Measurements from ENCODE around the gene ZDHHC14. TPM values are rescaled to one million over a fixed set of nuclear protein-coding genes. Genes with fewer than 3 reads are reported as not detected.
A peak's percentile ranks its signal among the peaks of the same experiment; 100 is the strongest.
"Not testable (repeated sequence)": the region's sequence is repeated elsewhere in the genome, so short reads cannot be mapped to it uniquely, and the experiment has no call there.

The ZDHHC14 gene
- total RNA-seq, 2 donors from 2014 or later, result 10.2 to 10.6 TPM

GRCh38 chr6:157689875-157690274 lies 308.9 kb downstream of the ZDHHC14 start:
- H3K27me3 ChIP-seq, result no peaks in the 10 kb centered on the region
- intact Hi-C loops (cut with DNase I), result no loop called here
- ATAC-seq (no peak), DNase-seq (no peak)
- H3K36me3 ChIP-seq (replicated peaks in 1 of 2; ENCODE audit: insufficient read depth in 1 of 2, low read depth in 2 of 2), result no peaks in the 10 kb centered on the region
- no peak for TF ChIP-seq POLR2A (IDR thresholded peaks at IDR 0.05)
- TF ChIP-seq, protein P1, sequence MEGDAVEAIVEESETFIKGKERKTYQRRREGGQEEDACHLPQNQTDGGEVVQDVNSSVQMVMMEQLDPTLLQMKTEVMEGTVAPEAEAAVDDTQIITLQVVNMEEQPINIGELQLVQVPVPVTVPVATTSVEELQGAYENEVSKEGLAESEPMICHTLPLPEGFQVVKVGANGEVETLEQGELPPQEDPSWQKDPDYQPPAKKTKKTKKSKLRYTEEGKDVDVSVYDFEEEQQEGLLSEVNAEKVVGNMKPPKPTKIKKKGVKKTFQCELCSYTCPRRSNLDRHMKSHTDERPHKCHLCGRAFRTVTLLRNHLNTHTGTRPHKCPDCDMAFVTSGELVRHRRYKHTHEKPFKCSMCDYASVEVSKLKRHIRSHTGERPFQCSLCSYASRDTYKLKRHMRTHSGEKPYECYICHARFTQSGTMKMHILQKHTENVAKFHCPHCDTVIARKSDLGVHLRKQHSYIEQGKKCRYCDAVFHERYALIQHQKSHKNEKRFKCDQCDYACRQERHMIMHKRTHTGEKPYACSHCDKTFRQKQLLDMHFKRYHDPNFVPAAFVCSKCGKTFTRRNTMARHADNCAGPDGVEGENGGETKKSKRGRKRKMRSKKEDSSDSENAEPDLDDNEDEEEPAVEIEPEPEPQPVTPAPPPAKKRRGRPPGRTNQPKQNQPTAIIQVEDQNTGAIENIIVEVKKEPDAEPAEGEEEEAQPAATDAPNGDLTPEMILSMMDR (IDR thresholded peaks at IDR 0.05), result no peak
- no peak overlapping the region for H3K4me3 ChIP-seq
- H3K4me1 ChIP-seq, result no peaks in the 10 kb centered on the region
- 70 to 75% methylated on average over 7 of the region's 7 CpGs for WGBS, 2 donors
- no peaks in the 10 kb centered on the region for H3K9me3 ChIP-seq
- no peak overlapping the region for H3K27ac ChIP-seq

DNA sequence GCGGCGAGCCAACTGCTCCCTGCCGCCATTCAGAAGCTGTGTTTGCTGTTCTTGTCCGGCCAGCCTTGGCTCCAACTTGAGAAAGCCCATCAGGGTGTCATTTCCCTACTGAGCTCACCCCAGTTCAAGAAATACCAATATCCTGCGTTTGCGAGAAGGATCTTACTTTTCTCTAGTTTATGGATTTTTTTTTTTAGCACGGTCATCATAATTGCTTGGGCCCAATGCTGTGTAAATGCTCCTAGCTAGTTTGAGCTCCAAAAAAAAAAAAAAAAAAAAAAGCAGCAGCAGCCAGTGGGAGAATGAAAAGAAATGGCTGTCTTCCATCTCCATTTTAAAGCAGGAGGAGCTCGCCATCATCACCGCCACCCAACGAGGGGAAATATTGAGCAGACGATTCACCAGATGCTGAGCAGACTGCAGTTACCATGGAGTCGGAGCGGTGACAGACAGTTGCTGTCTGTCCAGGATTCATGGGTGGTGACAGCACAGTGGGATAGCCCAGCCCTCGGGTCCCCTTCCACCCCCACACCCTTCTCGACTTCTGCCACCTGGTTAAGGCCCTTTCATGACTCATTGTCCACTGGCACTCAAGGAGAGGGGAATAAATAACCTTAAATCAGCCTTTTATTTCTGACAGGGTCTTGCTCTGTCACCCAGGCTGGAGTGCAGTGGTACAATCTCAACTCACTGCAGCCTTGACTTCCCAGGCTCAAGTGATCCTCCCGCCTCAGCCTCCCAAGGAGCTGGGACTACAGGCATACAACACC lies 309.6 kb downstream of the ZDHHC14 start:
- ATAC-seq (no peak), DNase-seq (no peak)
- no peaks in the 10 kb centered on the region for H3K9me3 ChIP-seq
- no peak overlapping the region for H3K4me3 ChIP-seq
- WGBS, 2 donors, result 88% methylated on average over 15 to 16 of the region's 16 CpGs
- H3K36me3 ChIP-seq (replicated peaks in 1 of 2; ENCODE audit: insufficient read depth in 1 of 2, low read depth in 2 of 2), result no peaks in the 10 kb centered on the region
- no peaks in the 10 kb centered on the region for H3K4me1 ChIP-seq
- TF ChIP-seq, protein P1 (IDR thresholded peaks at IDR 0.05), result no peak
- TF ChIP-seq POLR2A (IDR thresholded peaks at IDR 0.05), result no peak
- H3K27me3 ChIP-seq, result no peaks in the 10 kb centered on the region
- intact Hi-C loops (cut with DNase I), result no loop called here
- no peak overlapping the region for H3K27ac ChIP-seq

GRCh38 chr6:157691621-157692020 lies 310.6 kb downstream of the ZDHHC14 start:
- H3K27ac ChIP-seq; H3K36me3 ChIP-seq (replicated peaks in 1 of 2; ENCODE audit: insufficient read depth in 1 of 2, low read depth in 2 of 2); ATAC-seq; intact Hi-C loops (cut with DNase I); H3K4me1 ChIP-seq; H3K27me3 ChIP-seq; H3K4me3 ChIP-seq; H3K9me3 ChIP-seq: not testable (repeated sequence)
- peak in 1 of 4 donors; percentile 22 for DNase-seq
- 53 to 60% methylated on average over 10 of the region's 10 CpGs for WGBS, 2 donors

GRCh38 chr6:157693867-157694266 lies 312.9 kb downstream of the ZDHHC14 start:
- no peaks in the 10 kb centered on the region for H3K4me1 ChIP-seq
- H3K9me3 ChIP-seq, result peaks cover 0 to 3% (median 0%) of the 10 kb centered on the region in 3 donors
- ATAC-seq (peak; percentile 18), DNase-seq (no peak)
- no peak overlapping the region for H3K27ac ChIP-seq
- 70 to 77% methylated on average over 6 to 7 of the region's 7 CpGs for WGBS, 2 donors
- intact Hi-C loops (cut with DNase I), result no loop called here
- no peak overlapping the region for H3K4me3 ChIP-seq
- H3K27me3 ChIP-seq, result no peaks in the 10 kb centered on the region
- no peaks in the 10 kb centered on the region for H3K36me3 ChIP-seq (replicated peaks in 1 of 2; ENCODE audit: insufficient read depth in 1 of 2, low read depth in 2 of 2)
- TF ChIP-seq, protein P1 (IDR thresholded peaks at IDR 0.05), result no peak
- TF ChIP-seq POLR2A (IDR thresholded peaks at IDR 0.05), result no peak

- DNase-seq, result no peak
- H3K27me3 ChIP-seq, result no peaks in the 10 kb centered on the region
- ATAC-seq, result no peak
- no peaks in the 10 kb centered on the region for H3K36me3 ChIP-seq (replicated peaks in 1 of 2; ENCODE audit: insufficient read depth in 1 of 2, low read depth in 2 of 2)
- peaks cover 0 to 3% (median 0%) of the 10 kb centered on the region in 3 donors for H3K9me3 ChIP-seq
- WGBS, 2 donors, result 80 to 82% methylated on average over 8 to 17 of the region's 17 CpGs
- H3K27ac ChIP-seq, result no peak overlapping the region
- H3K4me3 ChIP-seq, result no peak overlapping the region
- intact Hi-C loops (cut with DNase I), result no loop called here
- no peaks in the 10 kb centered on the region for H3K4me1 ChIP-seq
- TF ChIP-seq, protein P1 (IDR thresholded peaks at IDR 0.05), result no peak
- TF ChIP-seq POLR2A (IDR thresholded peaks at IDR 0.05), result no peak
Measured at GRCh38 chr6:157695301-157696040, 314.5 kb downstream of the ZDHHC14 start.

Measured in body of pancreas (tissue), 4 donors.